ENCODE data around the gene AATF. TPM values are rescaled to one million over a fixed set of nuclear protein-coding genes. Genes with fewer than 3 reads are reported as not detected.

AATF gene
- total and polyA plus RNA-seq, 2 of the 8 experiments (the other 6 are each of a cell fraction or from before 2014, with no cell fraction given) = 20.1 to 62.8 TPM

DNA sequence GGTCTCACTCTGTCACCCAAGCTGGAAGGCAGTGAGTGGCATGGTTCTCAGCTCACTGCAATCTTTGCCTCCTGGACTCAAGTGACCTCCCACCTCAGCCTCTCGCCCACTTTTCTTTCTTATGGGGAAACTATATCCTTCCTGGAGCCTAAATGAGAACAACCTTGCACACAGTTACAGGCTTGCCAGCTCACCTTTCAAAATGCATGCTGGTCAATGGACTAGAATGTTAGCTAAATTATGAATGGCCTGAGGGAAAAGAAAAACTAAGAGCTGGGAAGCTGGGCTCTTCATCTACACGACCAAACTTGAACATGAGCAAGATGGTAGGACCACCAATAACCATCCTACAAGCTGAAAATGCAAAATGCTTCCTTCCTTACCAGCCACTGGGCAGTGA, 22.1 kb upstream of the AATF start:
- H4K20me1 ChIP-seq (replicated peaks in 1 of 2; ENCODE audit: control insufficient read depth in 1 of 2, insufficient read depth in 2 of 2, low read length in 2 of 2) = no peaks in the 10 kb centered on the region
- WGBS, 2 experiments (ENCODE audit: extremely low coverage in 1 of 2, insufficient coverage in 1 of 2, insufficient read length in 1 of 2, insufficient replicate concordance in 2 of 2, low coverage in 1 of 2, low lambda C conversion rate in 2 of 2, missing lambda C conversion rate in 1 of 2) = 89% methylated on average over 2 of the region's 2 CpGs; no CpG with 5 or more reads in 1 of the 2 experiments
- POLR2A ChIA-PET (ENCODE audit: partially characterized antibody) = interaction anchor here (1.4 kb wide), 1 partner anchor 22 kb away, joined by 4 read pairs; the partner anchor contains the start of gene AATF
- H2BK5ac ChIP-seq (ENCODE audit: low read depth, low read length) = no peak overlapping the region
- H3K27ac ChIP-seq (ENCODE audit: low read depth, low read length) = no peak overlapping the region
- H3K4ac ChIP-seq (replicated peaks; ENCODE audit: insufficient read length, low read depth, low read length) = no peak overlapping the region
- H3K27me3 ChIP-seq (replicated peaks in 1 of 4; ENCODE audit: control insufficient read depth in 3 of 4, extremely low read depth in 1 of 4, insufficient read depth in 3 of 4, low read length in 3 of 4) = peaks cover 23 to 42% (median 37%) of the 10 kb centered on the region in 4 experiments
- no peak overlapping the region for H3K4me3 ChIP-seq (ENCODE audit: extremely low read depth in 1 of 4, insufficient read depth in 2 of 4, low read depth in 3 of 4, low read length in 4 of 4)
- no peak overlapping the region for H2BK20ac ChIP-seq (ENCODE audit: low read length)
- no peaks in the 10 kb centered on the region for H3K9me3 ChIP-seq (ENCODE audit: insufficient read depth in 2 of 2, low read depth in 1 of 2, low read length in 1 of 2)
- H3K56ac ChIP-seq (replicated peaks; ENCODE audit: insufficient read length, low read depth, low read length) = no peak overlapping the region
- no peak overlapping the region for H2BK120ac ChIP-seq (replicated peaks; ENCODE audit: low read depth, low read length)
- H3K18ac ChIP-seq (ENCODE audit: extremely low read depth, low read length) = no peak overlapping the region
- CTCF ChIA-PET (ENCODE audit: partially characterized antibody) = interaction anchor here (1.2 kb wide), 1 partner anchor 121 kb away, joined by 3 read pairs; no protein-coding TSS in a partner anchor
- no peak overlapping the region for H2BK15ac ChIP-seq (ENCODE audit: low read length)
- H3K36me3 ChIP-seq (ENCODE audit: control insufficient read depth in 2 of 4, insufficient read depth in 4 of 4, low read length in 3 of 4) = no peaks in the 10 kb centered on the region
- H3K23me2 ChIP-seq (ENCODE audit: low read depth, low read length) = no peaks in the 10 kb centered on the region
- FAIRE-seq = no peak
- no peak overlapping the region for H2BK12ac ChIP-seq (ENCODE audit: low read depth, low read length)
- H3K9ac ChIP-seq (replicated peaks in 1 of 4; ENCODE audit: extremely low read depth in 1 of 4, low read depth in 3 of 4, low read length in 3 of 4) = no peak overlapping the region
- no peak overlapping the region for H3K23ac ChIP-seq (ENCODE audit: insufficient read length)
- H2AFZ ChIP-seq (ENCODE audit: low read length) = no peak overlapping the region
- H4K5ac ChIP-seq (ENCODE audit: insufficient read length, low read depth, low read length) = no peak overlapping the region
- H3K4me2 ChIP-seq (ENCODE audit: insufficient read depth in 1 of 2, low read depth in 2 of 2, low read length in 2 of 2) = no peak overlapping the region
- DNase-seq (ENCODE audit: low read depth in 1 of 2, low spot score in 2 of 2) = no peak
- no peak overlapping the region for H2AK5ac ChIP-seq (ENCODE audit: low read depth, low read length)
- no peaks in the 10 kb centered on the region for H3K79me1 ChIP-seq (ENCODE audit: low read depth, low read length)
- no peaks in the 10 kb centered on the region for H3K79me2 ChIP-seq (ENCODE audit: control insufficient read depth in 1 of 2, insufficient read depth in 2 of 2, low read length in 2 of 2)
- H4K8ac ChIP-seq (ENCODE audit: extremely low read depth, insufficient read depth, low read length) = no peak overlapping the region
- H4K91ac ChIP-seq (replicated peaks; ENCODE audit: insufficient read length, low read length) = no peak overlapping the region
- H3K4me1 ChIP-seq (replicated peaks in 1 of 4; ENCODE audit: control insufficient read depth in 3 of 4, insufficient read depth in 4 of 4, low read length in 3 of 4) = peaks cover 19 to 37% (median 21%) of the 10 kb centered on the region in 4 experiments
- H3K14ac ChIP-seq (ENCODE audit: insufficient read length) = no peak overlapping the region
- TF ChIP-seq KDM1A (IDR thresholded peaks at IDR 0.05; ENCODE audit: borderline replicate concordance, low read length) (no peak), SIRT6 (IDR thresholded peaks at IDR 0.05; ENCODE audit: low read length) (no peak), CREB1 (IDR thresholded peaks at IDR 0.05) (no peak), CHD1 (IDR thresholded peaks at IDR 0.05; ENCODE audit: low read depth, low read length) (no peak), TBP (IDR thresholded peaks at IDR 0.05; ENCODE audit: low read depth, low read length) (no peak), KDM5A (IDR thresholded peaks at IDR 0.05; ENCODE audit: low read length) (no peak), SUZ12 (IDR thresholded peaks at IDR 0.05; ENCODE audit: low read length) (no peak), YY1 (IDR thresholded peaks at IDR 0.05; ENCODE audit: low read depth, low read length) (no peak), HDAC2 (IDR thresholded peaks at IDR 0.05; ENCODE audit: borderline replicate concordance in 1 of 2, low read depth in 2 of 2, low read length in 2 of 2) (no peak), SP1 (IDR thresholded peaks at IDR 0.05; ENCODE audit: low read depth, low read length) (no peak), SP4 (IDR thresholded peaks at IDR 0.05; ENCODE audit: low read length) (no peak), SP2 (IDR thresholded peaks at IDR 0.05; ENCODE audit: low read length) (no peak), POLR2AphosphoS5 (IDR thresholded peaks at IDR 0.05; ENCODE audit: low read depth, low read length) (no peak)
- TF ChIP-seq, protein P1, sequence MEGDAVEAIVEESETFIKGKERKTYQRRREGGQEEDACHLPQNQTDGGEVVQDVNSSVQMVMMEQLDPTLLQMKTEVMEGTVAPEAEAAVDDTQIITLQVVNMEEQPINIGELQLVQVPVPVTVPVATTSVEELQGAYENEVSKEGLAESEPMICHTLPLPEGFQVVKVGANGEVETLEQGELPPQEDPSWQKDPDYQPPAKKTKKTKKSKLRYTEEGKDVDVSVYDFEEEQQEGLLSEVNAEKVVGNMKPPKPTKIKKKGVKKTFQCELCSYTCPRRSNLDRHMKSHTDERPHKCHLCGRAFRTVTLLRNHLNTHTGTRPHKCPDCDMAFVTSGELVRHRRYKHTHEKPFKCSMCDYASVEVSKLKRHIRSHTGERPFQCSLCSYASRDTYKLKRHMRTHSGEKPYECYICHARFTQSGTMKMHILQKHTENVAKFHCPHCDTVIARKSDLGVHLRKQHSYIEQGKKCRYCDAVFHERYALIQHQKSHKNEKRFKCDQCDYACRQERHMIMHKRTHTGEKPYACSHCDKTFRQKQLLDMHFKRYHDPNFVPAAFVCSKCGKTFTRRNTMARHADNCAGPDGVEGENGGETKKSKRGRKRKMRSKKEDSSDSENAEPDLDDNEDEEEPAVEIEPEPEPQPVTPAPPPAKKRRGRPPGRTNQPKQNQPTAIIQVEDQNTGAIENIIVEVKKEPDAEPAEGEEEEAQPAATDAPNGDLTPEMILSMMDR (IDR thresholded peaks at IDR 0.05; ENCODE audit: control extremely low read depth in 1 of 3, insufficient read depth in 1 of 3, low read depth in 1 of 3, low read length in 3 of 3) = no peak

Data from H1 (cell line).